Measurements from ENCODE around the gene AK1. TPM values are rescaled to one million over a fixed set of nuclear protein-coding genes. Genes with fewer than 3 reads are reported as not detected.

AK1 gene
- total and polyA plus RNA-seq, 2 of the 13 experiments (the other 11 are each of a cell fraction or from before 2014, with no cell fraction given) = 19.1 to 32.8 TPM

- TF ChIP-seq ZBTB40 (IDR thresholded peaks at IDR 0.05) = no peak
- TF ChIP-seq ZBTB40 (CRISPR knock-in tag; IDR thresholded peaks at IDR 0.05) = 0 out of 2 replicates have a peak, but pooled peaks have one; percentile 30
- no peak for TF ChIP-seq TRIM22 (IDR thresholded peaks at IDR 0.05)
- no peak for TF ChIP-seq CHD4 (IDR thresholded peaks at IDR 0.05; ENCODE audit: borderline replicate concordance, low read length)
- 0 out of 2 replicates have a peak, but pooled peaks have one; percentile 19 for TF ChIP-seq ZMYM2 (CRISPR knock-in tag; IDR thresholded peaks at IDR 0.05)
- no peak for TF ChIP-seq MAFK (conservative IDR thresholded peaks at IDR 0.05 in 1 of 2, IDR thresholded peaks at IDR 0.05 in 1 of 2; ENCODE audit: low read length in 2 of 2)
- TF ChIP-seq ZNF333 (CRISPR knock-in tag; IDR thresholded peaks at IDR 0.05; ENCODE audit: borderline replicate concordance) = peak; percentile 52; the same call in 1 of the 2 replicates
- TF ChIP-seq THAP11 (CRISPR knock-in tag; IDR thresholded peaks at IDR 0.05) = peak; percentile 19; the same call in 1 of the 2 replicates
- no peak for TF ChIP-seq NONO (IDR thresholded peaks at IDR 0.05)
- TF ChIP-seq NONO (CRISPR knock-in tag; conservative IDR thresholded peaks at IDR 0.05) = 0 out of 2 replicates have a peak, but pooled peaks have one; percentile 25
- TF ChIP-seq ZNF644 (CRISPR knock-in tag; IDR thresholded peaks at IDR 0.05; ENCODE audit: low read depth) = 0 out of 2 replicates have a peak, but pooled peaks have one; percentile 19
- TF ChIP-seq, protein P1, sequence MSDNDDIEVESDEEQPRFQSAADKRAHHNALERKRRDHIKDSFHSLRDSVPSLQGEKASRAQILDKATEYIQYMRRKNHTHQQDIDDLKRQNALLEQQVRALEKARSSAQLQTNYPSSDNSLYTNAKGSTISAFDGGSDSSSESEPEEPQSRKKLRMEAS (IDR thresholded peaks at IDR 0.05) = 0 out of 2 replicates have a peak, but pooled peaks have one; percentile 22
- 0 out of 2 replicates have a peak, but pooled peaks have one; percentile 19 for TF ChIP-seq GATAD2A (CRISPR knock-in tag; IDR thresholded peaks at IDR 0.05)
- 0 out of 2 replicates have a peak, but pooled peaks have one; percentile 18 for TF ChIP-seq KAT8 (CRISPR knock-in tag; IDR thresholded peaks at IDR 0.05)
Observed at GRCh38 chr9:127918183-127919107, 41.0 kb upstream of the AK1 start (continued).

Data from HepG2 (cell line).